Measurements from ENCODE around the gene IL1RAP.

- TF ChIP-seq, protein P1, sequence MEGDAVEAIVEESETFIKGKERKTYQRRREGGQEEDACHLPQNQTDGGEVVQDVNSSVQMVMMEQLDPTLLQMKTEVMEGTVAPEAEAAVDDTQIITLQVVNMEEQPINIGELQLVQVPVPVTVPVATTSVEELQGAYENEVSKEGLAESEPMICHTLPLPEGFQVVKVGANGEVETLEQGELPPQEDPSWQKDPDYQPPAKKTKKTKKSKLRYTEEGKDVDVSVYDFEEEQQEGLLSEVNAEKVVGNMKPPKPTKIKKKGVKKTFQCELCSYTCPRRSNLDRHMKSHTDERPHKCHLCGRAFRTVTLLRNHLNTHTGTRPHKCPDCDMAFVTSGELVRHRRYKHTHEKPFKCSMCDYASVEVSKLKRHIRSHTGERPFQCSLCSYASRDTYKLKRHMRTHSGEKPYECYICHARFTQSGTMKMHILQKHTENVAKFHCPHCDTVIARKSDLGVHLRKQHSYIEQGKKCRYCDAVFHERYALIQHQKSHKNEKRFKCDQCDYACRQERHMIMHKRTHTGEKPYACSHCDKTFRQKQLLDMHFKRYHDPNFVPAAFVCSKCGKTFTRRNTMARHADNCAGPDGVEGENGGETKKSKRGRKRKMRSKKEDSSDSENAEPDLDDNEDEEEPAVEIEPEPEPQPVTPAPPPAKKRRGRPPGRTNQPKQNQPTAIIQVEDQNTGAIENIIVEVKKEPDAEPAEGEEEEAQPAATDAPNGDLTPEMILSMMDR (IDR thresholded peaks at IDR 0.05): no peak
- no peak for TF ChIP-seq POLR2A (IDR thresholded peaks at IDR 0.05)
These were observed 72.7 kb downstream of the IL1RAP start for GRCh38 chr3:190586631-190587011.

All from thyroid gland (tissue), 4 donors.